ENCODE measurements around the gene PTPN14. TPM values are rescaled to one million over a fixed set of nuclear protein-coding genes. Genes with fewer than 3 reads are reported as not detected.

PTPN14 gene
- polyA plus RNA-seq, 1 experiment: 29.4 TPM

DNA sequence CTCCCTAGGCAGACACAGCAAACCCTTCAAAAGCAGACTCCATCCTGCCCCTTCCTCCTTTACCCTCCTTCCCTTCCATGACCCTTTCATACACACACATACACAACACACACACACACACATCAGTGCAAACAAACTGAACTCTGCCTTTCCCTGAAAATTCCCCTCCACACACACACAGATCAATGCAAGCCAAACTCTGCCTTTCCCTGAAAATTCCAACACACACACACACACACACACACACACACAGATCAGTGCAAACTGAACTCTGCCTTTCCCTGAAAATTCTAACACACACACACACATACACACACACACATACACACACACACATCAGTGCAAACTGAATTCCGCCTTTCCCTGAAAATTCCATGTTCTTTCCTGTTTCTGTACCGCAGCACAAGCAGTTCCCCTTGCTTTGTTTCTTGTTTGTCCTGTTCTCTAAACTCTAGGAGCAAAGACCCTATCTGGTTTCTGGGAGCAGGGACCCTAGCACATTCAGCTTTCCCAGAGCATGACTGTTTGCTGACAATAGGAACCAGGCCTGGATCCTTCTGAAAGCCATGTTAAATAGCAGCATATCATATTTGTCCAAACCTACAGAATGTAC, 91.0 kb downstream of the PTPN14 start:
- CTCF ChIA-PET: no interaction called here

DNA sequence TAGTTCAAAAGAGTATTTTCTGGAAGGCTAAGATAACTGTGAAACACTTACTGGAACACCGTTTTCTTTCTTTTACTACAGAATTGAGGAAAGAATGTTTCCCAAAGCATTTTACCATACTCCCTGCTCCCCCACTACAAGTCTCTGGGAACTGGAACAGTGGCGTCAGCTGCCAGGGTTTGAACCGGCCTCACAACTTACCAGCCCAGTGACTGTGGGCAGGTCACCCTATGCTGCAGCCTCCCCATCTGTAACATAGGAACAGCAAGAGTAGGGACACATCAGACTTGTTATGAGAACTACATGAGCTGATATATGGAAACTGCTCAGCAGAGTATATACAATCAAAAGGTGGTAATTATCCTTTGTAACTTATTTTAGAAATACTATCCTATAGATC, 91.5 kb downstream of the PTPN14 start:
- no peak for DNase-seq (ENCODE audit: low read depth)
- POLR2A ChIA-PET: no interaction called here
- H3K4me3 ChIP-seq (ENCODE audit: low read depth, low read length): no peak overlapping the region
- H3K27me3 ChIP-seq (ENCODE audit: control insufficient read depth, insufficient read depth, low read length): no peaks in the 10 kb centered on the region
- CTCF ChIA-PET: no interaction called here
- TF ChIP-seq CTCF (IDR thresholded peaks at IDR 0.05; ENCODE audit: insufficient read depth, low read depth, low read length): no peak
- H3K36me3 ChIP-seq (ENCODE audit: control insufficient read depth, insufficient read depth, low read length): peaks cover 2% of the 10 kb centered on the region; the same call in 1 of the 2 replicates

More for the DNA sequence above, 91.0 kb downstream of the PTPN14 start:
- no peak for DNase-seq (ENCODE audit: low read depth)
- peaks cover 2% of the 10 kb centered on the region; the same call in 1 of the 2 replicates for H3K36me3 ChIP-seq (ENCODE audit: control insufficient read depth, insufficient read depth, low read length)
- H3K27me3 ChIP-seq (ENCODE audit: control insufficient read depth, insufficient read depth, low read length): no peaks in the 10 kb centered on the region
- POLR2A ChIA-PET: no interaction called here
- H3K4me3 ChIP-seq (ENCODE audit: low read depth, low read length): no peak overlapping the region
- no peak for TF ChIP-seq CTCF (IDR thresholded peaks at IDR 0.05; ENCODE audit: insufficient read depth, low read depth, low read length)

GRCh38 chr1:214458541-214458940, 92.9 kb downstream of the PTPN14 start:
- H3K27me3 ChIP-seq (ENCODE audit: control insufficient read depth, insufficient read depth, low read length): no peaks in the 10 kb centered on the region
- ChIA-PET CTCF (no interaction called here), POLR2A (no interaction called here)
- no peak for DNase-seq (ENCODE audit: low read depth)
- no peak for TF ChIP-seq CTCF (IDR thresholded peaks at IDR 0.05; ENCODE audit: insufficient read depth, low read depth, low read length)
- no peak overlapping the region for H3K4me3 ChIP-seq (ENCODE audit: low read depth, low read length)
- H3K36me3 ChIP-seq (ENCODE audit: control insufficient read depth, insufficient read depth, low read length): peaks cover under 1% of the 10 kb centered on the region; the same call in 1 of the 2 replicates

- Histone ChIP-seq H3K36me3 (ENCODE audit: control insufficient read depth, insufficient read depth, low read length) (no peaks in the 10 kb centered on the region), H3K27me3 (ENCODE audit: control insufficient read depth, insufficient read depth, low read length) (no peaks in the 10 kb centered on the region), H3K4me3 (ENCODE audit: low read depth, low read length) (no peak overlapping the region)
- CTCF ChIA-PET: interaction anchor here (0.7 to 1.4 kb wide), 4 partner anchors 14 to 129 kb away, joined by 3 to 6 read pairs (median 4); no protein-coding TSS in a partner anchor
- TF ChIP-seq CTCF (IDR thresholded peaks at IDR 0.05; ENCODE audit: insufficient read depth, low read depth, low read length): no peak
- no peak for DNase-seq (ENCODE audit: low read depth)
- POLR2A ChIA-PET: interaction anchor here (0.7 kb wide), 2 partner anchors 17 to 171 kb away, joined by 3 read pairs; no protein-coding TSS in a partner anchor
These were observed 95.2 kb downstream of the PTPN14 start for GRCh38 chr1:214455971-214456867.

GRCh38 chr1:214455479-214455878, 95.9 kb downstream of the PTPN14 start:
- Histone ChIP-seq H3K4me3 (ENCODE audit: low read depth, low read length) (no peak overlapping the region), H3K36me3 (ENCODE audit: control insufficient read depth, insufficient read depth, low read length) (no peaks in the 10 kb centered on the region), H3K27me3 (ENCODE audit: control insufficient read depth, insufficient read depth, low read length) (no peaks in the 10 kb centered on the region)
- DNase-seq (ENCODE audit: low read depth): no peak
- no peak for TF ChIP-seq CTCF (IDR thresholded peaks at IDR 0.05; ENCODE audit: insufficient read depth, low read depth, low read length)
- POLR2A ChIA-PET: interaction anchor here (0.7 kb wide), 1 partner anchor 18 kb away, joined by 3 read pairs; no protein-coding TSS in a partner anchor
- CTCF ChIA-PET: interaction anchor here (0.9 to 1.4 kb wide), 3 partner anchors 12 to 123 kb away, joined by 3 to 6 read pairs (median 3); no protein-coding TSS in a partner anchor

Data from BJ (cell line).